GM21619 (cell line): ENCODE results near the gene PPP1R14D.

Source experiments
- ATAC-seq: cut with Tn5 transposase; IDR thresholded peaks from one replicate; pipeline ENCODE4 v1.9.1; 2021; ENCODE audit not compliant: unreplicated experiment

The PPP1R14D gene

GRCh38 chr15:40853241-40853890 lies 24.9 kb upstream of the PPP1R14D start:
- no peak for ATAC-seq

GRCh38 chr15:40852529-40852928 lies 24.0 kb upstream of the PPP1R14D start:
- no peak for ATAC-seq

- no peak for ATAC-seq
Measured at GRCh38 chr15:40850576-40851112, 22.1 kb upstream of the PPP1R14D start.

GRCh38 chr15:40847223-40847961 lies 18.9 kb upstream of the PPP1R14D start:
- ATAC-seq, result peak; percentile 59

- peak; percentile 9 for ATAC-seq
Measured at GRCh38 chr15:40846841-40847222, 18.3 kb upstream of the PPP1R14D start.

- ATAC-seq, result no peak
Measured at GRCh38 chr15:40845511-40846284, 17.2 kb upstream of the PPP1R14D start.

GRCh38 chr15:40845036-40845435 lies 16.5 kb upstream of the PPP1R14D start:
- ATAC-seq, result no peak

GRCh38 chr15:40844696-40845030 lies 16.2 kb upstream of the PPP1R14D start:
- ATAC-seq, result no peak

- no peak for ATAC-seq
Measured at GRCh38 chr15:40843885-40844695, 15.6 kb upstream of the PPP1R14D start, which contains the start of gene SPINT1. Gene SPINT1 (plus strand): TSS chr15:40844048. CDS start chr15:40844555, 507 bp downstream.

GRCh38 chr15:40843261-40843884 lies 14.9 kb upstream of the PPP1R14D start:
- no peak for ATAC-seq

GRCh38 chr15:40841741-40842140 lies 13.2 kb upstream of the PPP1R14D start:
- no peak for ATAC-seq

GRCh38 chr15:40838756-40839155 lies 10.2 kb upstream of the PPP1R14D start:
- no peak for ATAC-seq

GRCh38 chr15:40836020-40836419 lies 7.5 kb upstream of the PPP1R14D start:
- no peak for ATAC-seq

GRCh38 chr15:40832903-40833302 lies 4.4 kb upstream of the PPP1R14D start:
- no peak for ATAC-seq

GRCh38 chr15:40831861-40832260 lies 3.4 kb upstream of the PPP1R14D start:
- ATAC-seq, result no peak

- ATAC-seq, result no peak
Measured at GRCh38 chr15:40830884-40831283, 2.4 kb upstream of the PPP1R14D start.

GRCh38 chr15:40829115-40829514 lies 607 bp upstream of the PPP1R14D start:
- ATAC-seq, result no peak

GRCh38 chr15:40826423-40827075 lies 2.0 kb downstream of the PPP1R14D start:
- ATAC-seq, result no peak

- ATAC-seq, result no peak
Measured at GRCh38 chr15:40825661-40826422, 2.7 kb downstream of the PPP1R14D start.
